A673 (cell line): ENCODE measurements around the gene HAPLN3. TPM values are rescaled to one million over a fixed set of nuclear protein-coding genes. Genes with fewer than 3 reads are reported as not detected.

Experiments
- BruUV-seq: library from RNA; stranded (reverse); fragments of 400-500 nt; replicated peaks from 2 replicates; lab custom pipeline; 2021; lab: Mats Ljungman, UMichigan
- CTCF ChIA-PET: fragments of 300-600 bp; sonication (Branson Sonifier 250); formaldehyde crosslinking; loops from one replicate; lab custom pipeline; 2022; ENCODE audit warnings: antibody characterized with exemption; lab: Charles Lee
- POLR2A ChIA-PET: fragments of 300-600 bp; sonication (Branson Sonifier 250); formaldehyde crosslinking; loops from one replicate; lab custom pipeline; 2022; ENCODE audit warnings: antibody characterized with exemption; ENCODE audit not compliant: low non-redundant PET; lab: Charles Lee
- DNase-seq: peaks from one replicate; pipeline ENCODE4 v3.0.0-alpha.2; 2015; ENCODE audit warnings: low spot score
- H3K27ac ChIP-seq: fragments of 200-600 bp; sonication (generic); 2 replicates; pipeline ENCODE4 v1.5.1; 2016; ENCODE audit warnings: mixed run types, low read depth, mild to moderate bottlenecking, mixed read lengths, antibody characterized with exemption, low read length; ENCODE audit not compliant: poor library complexity, severe bottlenecking
- H3K27me3 ChIP-seq: fragments of 200-600 bp; sonication (generic); replicated peaks from 2 replicates; pipeline ENCODE4 v1.6.1; 2017; ENCODE audit warnings: mixed run types, low read depth, mild to moderate bottlenecking, mixed read lengths, antibody characterized with exemption, low read length; ENCODE audit not compliant: insufficient read depth, poor library complexity
- H3K36me3 ChIP-seq: fragments of 200-600 bp; sonication (generic); 2 replicates; pipeline ENCODE4 v1.6.1; 2016; ENCODE audit warnings: mixed run types, mild to moderate bottlenecking, mixed read lengths, antibody characterized with exemption, low read length; ENCODE audit not compliant: insufficient read depth, poor library complexity, severe bottlenecking
- H3K4me1 ChIP-seq: fragments of 200-600 bp; sonication (generic); 2 replicates; pipeline ENCODE4 v1.6.1; 2017; ENCODE audit warnings: mixed run types, mild to moderate bottlenecking, mixed read lengths, antibody characterized with exemption, low read length; ENCODE audit not compliant: insufficient read depth, poor library complexity, severe bottlenecking
- H3K4me3 ChIP-seq: fragments of 200-600 bp; sonication (generic); 2 replicates; pipeline ENCODE4 v1.5.1; 2016; ENCODE audit warnings: low read depth, mixed run types, mild to moderate bottlenecking, mixed read lengths, low read length; ENCODE audit not compliant: poor library complexity, severe bottlenecking
- H3K9me3 ChIP-seq: fragments of 200-600 bp; sonication (generic); 2 replicates; pipeline ENCODE4 v1.6.1; 2016; ENCODE audit warnings: mixed run types, low read depth, mild to moderate bottlenecking, mixed read lengths, antibody characterized with exemption, low read length; ENCODE audit not compliant: poor library complexity, severe bottlenecking
- EZH2 ChIP-seq: fragments of 200-600 bp; sonication (generic); IDR thresholded peaks from 2 replicates; pipeline ENCODE4 v1.6.1; 2017; ENCODE audit warnings: borderline replicate concordance, low read depth, mild to moderate bottlenecking, mixed read lengths, antibody characterized with exemption, low read length; ENCODE audit not compliant: poor library complexity, severe bottlenecking
- intact Hi-C: fragments of 100-400 bp; cut with micrococcal nuclease; formaldehyde crosslinking; loops from one replicate; pipeline ENCODE4 v1.10.0; 2022; ENCODE audit not compliant: unreplicated experiment
- total RNA-seq: library from RNA; stranded (reverse); gene quantifications from 2 replicates; pipeline ENCODE4 v1.2.3, GENCODE V29; 2021
- TF ChIP-seq, protein P1 (sequence below): fragments of 300-800, 200-600 bp; sonication (generic); conservative IDR thresholded peaks from 2 replicates; pipeline ENCODE4 v1.5.1; 2017; ENCODE audit warnings: low read depth, mild to moderate bottlenecking, antibody characterized with exemption, low read length, moderate library complexity, mixed read lengths

The HAPLN3 gene
- total RNA-seq, 1 experiment from 2014 or later = 1.4 TPM

DNA sequence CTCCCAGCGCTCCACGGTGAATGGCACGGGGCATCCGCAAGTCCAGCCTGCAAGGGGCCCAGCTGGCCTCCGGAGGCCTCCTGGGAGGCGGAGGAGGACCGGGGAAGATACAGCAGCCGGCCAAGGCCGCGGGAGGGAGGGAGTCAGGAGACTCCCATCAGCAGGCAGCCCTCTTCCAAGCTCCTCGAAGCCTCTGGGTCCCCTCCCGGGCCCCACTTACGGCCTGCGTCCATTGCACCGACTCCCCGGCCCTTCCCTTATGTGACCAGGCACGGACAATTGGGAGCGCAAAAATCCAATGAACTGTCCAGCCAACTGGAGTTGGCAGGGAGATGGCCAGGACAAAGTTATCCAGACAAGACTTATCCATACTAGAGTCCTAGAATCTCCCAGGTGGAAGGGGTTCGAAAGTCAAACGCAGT lies 17.2 kb upstream of the HAPLN3 start:
- intact Hi-C loops = no loop called here

DNA sequence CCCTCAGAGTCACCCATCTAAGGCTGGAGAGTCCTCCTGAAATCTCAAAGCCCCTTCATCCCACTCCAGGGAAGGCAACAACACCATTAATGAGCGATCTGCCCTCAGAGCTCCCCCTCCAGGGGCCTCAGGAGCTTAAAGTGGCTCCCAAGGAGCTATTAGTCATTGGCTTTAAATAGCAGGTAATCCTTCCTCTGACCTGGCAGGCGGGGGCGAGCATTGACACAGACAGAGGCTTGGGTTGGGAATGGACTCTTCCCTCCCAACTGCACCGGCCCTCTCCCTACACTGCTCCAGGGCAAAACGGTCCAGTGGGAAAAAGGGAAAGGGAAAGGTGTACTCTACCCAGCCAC lies 16.4 kb upstream of the HAPLN3 start:
- Histone ChIP-seq H3K27me3 (no peaks in the 10 kb centered on the region), H3K9me3 (no peaks in the 10 kb centered on the region), H3K36me3 (peaks cover 3% of the 10 kb centered on the region), H3K4me3 (peak overlapping the region; percentile 62), H3K27ac (no peak overlapping the region), H3K4me1 (peaks cover 12% of the 10 kb centered on the region)
- POLR2A ChIA-PET = interaction anchor here (0.6 kb wide), 1 partner anchor 32 kb away, joined by 3 read pairs; no protein-coding TSS in a partner anchor
- TF ChIP-seq, protein P1, sequence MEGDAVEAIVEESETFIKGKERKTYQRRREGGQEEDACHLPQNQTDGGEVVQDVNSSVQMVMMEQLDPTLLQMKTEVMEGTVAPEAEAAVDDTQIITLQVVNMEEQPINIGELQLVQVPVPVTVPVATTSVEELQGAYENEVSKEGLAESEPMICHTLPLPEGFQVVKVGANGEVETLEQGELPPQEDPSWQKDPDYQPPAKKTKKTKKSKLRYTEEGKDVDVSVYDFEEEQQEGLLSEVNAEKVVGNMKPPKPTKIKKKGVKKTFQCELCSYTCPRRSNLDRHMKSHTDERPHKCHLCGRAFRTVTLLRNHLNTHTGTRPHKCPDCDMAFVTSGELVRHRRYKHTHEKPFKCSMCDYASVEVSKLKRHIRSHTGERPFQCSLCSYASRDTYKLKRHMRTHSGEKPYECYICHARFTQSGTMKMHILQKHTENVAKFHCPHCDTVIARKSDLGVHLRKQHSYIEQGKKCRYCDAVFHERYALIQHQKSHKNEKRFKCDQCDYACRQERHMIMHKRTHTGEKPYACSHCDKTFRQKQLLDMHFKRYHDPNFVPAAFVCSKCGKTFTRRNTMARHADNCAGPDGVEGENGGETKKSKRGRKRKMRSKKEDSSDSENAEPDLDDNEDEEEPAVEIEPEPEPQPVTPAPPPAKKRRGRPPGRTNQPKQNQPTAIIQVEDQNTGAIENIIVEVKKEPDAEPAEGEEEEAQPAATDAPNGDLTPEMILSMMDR = no peak
- intact Hi-C loops = no loop called here
- no TSS peak for BruUV-seq
- CTCF ChIA-PET = no interaction called here
- DNase-seq = no peak

More for the DNA sequence above, 17.2 kb upstream of the HAPLN3 start:
- no peak for DNase-seq
- Histone ChIP-seq H3K27me3 (no peaks in the 10 kb centered on the region), H3K4me1 (peaks cover 12% of the 10 kb centered on the region), H3K36me3 (no peaks in the 10 kb centered on the region), H3K4me3 (peak overlapping the region; percentile 62), H3K9me3 (no peaks in the 10 kb centered on the region), H3K27ac (peak overlapping the region; percentile 62)
- no TSS peak for BruUV-seq
- TF ChIP-seq, protein P1 = no peak
- TF ChIP-seq EZH2 = no peak
- ChIA-PET POLR2A (no interaction called here), CTCF (no interaction called here)

DNA sequence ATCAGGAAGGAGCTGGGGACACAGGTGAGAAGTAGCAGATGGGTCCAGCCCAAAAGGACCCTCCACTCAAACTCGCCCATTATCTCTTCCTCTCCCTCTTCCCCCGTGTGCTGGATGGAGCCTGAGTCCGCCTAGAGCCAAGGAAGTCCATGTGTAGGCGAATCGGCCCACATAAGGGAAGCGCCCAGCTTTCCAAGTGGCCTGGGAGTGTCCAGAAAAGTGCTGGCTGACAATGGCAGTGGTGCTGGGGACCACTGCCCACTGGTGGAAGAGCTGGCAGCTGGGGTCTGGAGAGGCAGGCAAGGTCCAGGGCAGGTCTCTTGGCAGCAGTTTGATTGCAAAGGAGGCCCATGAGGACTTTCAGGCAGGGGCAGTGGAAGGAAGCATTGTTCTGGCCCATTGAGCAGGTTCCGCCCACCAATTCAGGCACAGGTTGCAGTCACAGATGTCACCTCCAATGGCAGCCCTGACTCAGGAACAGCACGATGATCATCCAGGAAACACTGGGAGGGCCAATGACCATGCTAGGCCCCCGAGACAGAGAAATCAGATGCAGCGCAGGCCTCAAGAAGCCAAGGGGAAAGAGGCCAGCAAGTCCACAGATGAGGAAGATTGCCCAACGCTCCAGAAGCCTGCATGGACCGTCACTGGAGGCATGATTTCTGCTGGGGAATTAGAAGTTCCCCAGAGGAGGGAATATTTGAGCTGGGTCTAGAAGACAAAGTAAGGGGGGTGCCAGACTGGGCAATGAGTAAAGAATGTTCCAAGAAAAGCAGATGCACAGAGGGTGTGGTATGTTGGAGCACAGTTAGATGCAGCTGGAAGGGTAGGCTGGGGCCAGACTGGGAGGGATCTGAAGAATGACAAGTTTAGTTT lies 14.8 kb upstream of the HAPLN3 start:
- no peak for DNase-seq
- ChIA-PET CTCF (no interaction called here), POLR2A (no interaction called here)
- Histone ChIP-seq H3K36me3 (peaks cover 3% of the 10 kb centered on the region), H3K27ac (no peak overlapping the region), H3K27me3 (no peaks in the 10 kb centered on the region), H3K4me3 (no peak overlapping the region), H3K9me3 (no peaks in the 10 kb centered on the region), H3K4me1 (peaks cover 12% of the 10 kb centered on the region)
- TF ChIP-seq, protein P1 = no peak
- TF ChIP-seq EZH2 = no peak
- BruUV-seq = no TSS peak
- intact Hi-C loops = no loop called here
